CD14-positive monocyte (primary cell): ENCODE results near the gene ADTRP. TPM values are rescaled to one million over a fixed set of nuclear protein-coding genes. Genes with fewer than 3 reads are reported as not detected.

Experiments used
- DNase-seq, 3 donors: peaks; one replicate each; pipeline ENCODE4 v3.0.0-alpha.2; 2011 to 2022
- H2AFZ ChIP-seq: 2 replicates; pipeline ENCODE4 v1.6.0; 2012; ENCODE audit warnings: mild to moderate bottlenecking, low read depth, low read length, inconsistent platforms; ENCODE audit not compliant: insufficient read depth, poor library complexity, severe bottlenecking
- H3K27ac ChIP-seq, 2 donors: 1 replicate in 1 of 2; 2 replicates in 1 of 2; pipeline ENCODE4 v1.5.1; 2012 to 2013; ENCODE audit warnings: low read length in 2 of 2, control low read depth in 1 of 2, inconsistent platforms in 1 of 2, low read depth in 1 of 2, mild to moderate bottlenecking in 1 of 2
- H3K27me3 ChIP-seq, 2 donors: one replicate each; pipeline versions ENCODE4 v1.6.0 to v1.6.1; 2011 to 2013; ENCODE audit warnings: low read length in 2 of 2; ENCODE audit not compliant: control insufficient read depth in 2 of 2, insufficient read depth in 2 of 2
- H3K36me3 ChIP-seq, 2 donors: replicated peaks in 1 of 2; 1 replicate in 1 of 2; 2 replicates in 1 of 2; pipeline versions ENCODE4 v1.5.1 to v1.6.1; 2012 to 2013; ENCODE audit warnings: low read length in 2 of 2, control low read depth in 1 of 2, inconsistent platforms in 1 of 2, mild to moderate bottlenecking in 1 of 2; ENCODE audit not compliant: insufficient read depth in 2 of 2, control insufficient read depth in 1 of 2
- H3K4me1 ChIP-seq, 2 donors: 1 replicate in 1 of 2; 2 replicates in 1 of 2; pipeline versions ENCODE4 v1.5.1 to v1.6.1; 2012 to 2013; ENCODE audit warnings: low read length in 2 of 2, control low read depth in 1 of 2, inconsistent platforms in 1 of 2, mild to moderate bottlenecking in 1 of 2, moderate library complexity in 1 of 2; ENCODE audit not compliant: insufficient read depth in 2 of 2, control insufficient read depth in 1 of 2
- H3K4me2 ChIP-seq: replicated peaks from 2 replicates; pipeline ENCODE3; 2012; ENCODE audit warnings: low read length, moderate library complexity, mild to moderate bottlenecking; ENCODE audit not compliant: poor library complexity, severe bottlenecking; ENCODE audit errors: extremely low read depth
- H3K4me3 ChIP-seq, 3 experiments: fragments of 200-600 bp in 1 of 3; sonication (generic) in 1 of 3; replicated peaks in 1 of 3; 1 replicate in 2 of 3; 2 replicates in 1 of 3; pipeline ENCODE4 v1.5.1; 2011 to 2013; ENCODE audit warnings: low read length in 3 of 3, mild to moderate bottlenecking in 3 of 3, control low read depth in 2 of 3, low read depth in 2 of 3, inconsistent platforms in 1 of 3, moderate library complexity in 1 of 3
- H3K79me2 ChIP-seq: 2 replicates; pipeline ENCODE4 v1.6.0; 2012; ENCODE audit warnings: mild to moderate bottlenecking, control low read depth, inconsistent platforms, low read length, moderate library complexity; ENCODE audit not compliant: insufficient read depth
- H3K9ac ChIP-seq: 2 replicates; pipeline ENCODE4 v1.6.0; 2017; ENCODE audit warnings: low read length, mild to moderate bottlenecking; ENCODE audit not compliant: insufficient read depth, poor library complexity, severe bottlenecking
- H3K9me3 ChIP-seq, 2 donors: replicated peaks in 1 of 2; 1 replicate in 1 of 2; 2 replicates in 1 of 2; pipeline versions ENCODE4 v1.5.1 to v1.6.1; 2012 to 2013; ENCODE audit warnings: low read length in 2 of 2, control low read depth in 1 of 2; ENCODE audit not compliant: control insufficient read depth in 1 of 2, insufficient read depth in 1 of 2
- H4K20me1 ChIP-seq: 2 replicates; pipeline ENCODE4 v1.6.0; 2012; ENCODE audit warnings: mild to moderate bottlenecking, low read length, control low read depth, moderate library complexity; ENCODE audit not compliant: insufficient read depth
- H3K27ac Mint-ChIP-seq, 7 donors: one replicate each; pipeline ENCODE4 v1.8.0; 2020; ENCODE audit warnings: mild to moderate bottlenecking in 7 of 7, mixed read lengths in 7 of 7, moderate library complexity in 6 of 7, inconsistent platforms in 2 of 7
- H3K27me3 Mint-ChIP-seq, 3 donors: one replicate each; pipeline ENCODE4 v1.8.0; 2021 to 2022; ENCODE audit warnings: low read depth in 3 of 3, mild to moderate bottlenecking in 3 of 3, mixed read lengths in 3 of 3, moderate library complexity in 3 of 3, inconsistent platforms in 1 of 3
- H3K36me3 Mint-ChIP-seq, 2 donors: one replicate each; pipeline ENCODE4 v1.8.0; 2020; ENCODE audit warnings: mixed read lengths in 2 of 2, inconsistent platforms in 1 of 2, mild to moderate bottlenecking in 1 of 2
- H3K4me1 Mint-ChIP-seq: one replicate; pipeline ENCODE4 v1.8.0; 2020; ENCODE audit warnings: mild to moderate bottlenecking, mixed read lengths
- H3K4me3 Mint-ChIP-seq, 2 donors: one replicate each; pipeline ENCODE4 v1.8.0; 2020; ENCODE audit warnings: mild to moderate bottlenecking in 2 of 2, mixed read lengths in 2 of 2, moderate library complexity in 1 of 2
- H3K9me3 Mint-ChIP-seq, 7 donors: one replicate each; pipeline ENCODE4 v1.8.0; 2020 to 2022; ENCODE audit warnings: mixed read lengths in 7 of 7, mild to moderate bottlenecking in 6 of 7, moderate library complexity in 6 of 7, inconsistent platforms in 2 of 7
- CTCF ChIP-seq: fragments of 200-600 bp; IDR thresholded peaks from one replicate; pipeline ENCODE4 v1.8.0; 2022; ENCODE audit warnings: antibody characterized with exemption, mild to moderate bottlenecking
- WGBS: methylation state at CpG from one replicate; pipeline ENCODE4 v1.1.5; 2013; ENCODE audit warnings: missing lambda C conversion rate; ENCODE audit not compliant: insufficient coverage; 5-methylcytosine and 5-hydroxymethylcytosine counted together
- intact Hi-C, 2 donors: fragments of 100-400 bp; cut with micrococcal nuclease; formaldehyde crosslinking; loops; one replicate each; pipeline versions ENCODE4 v1.15.0 to v1.15.1; 2023
- polyA plus RNA-seq, 3 donors: library from polyadenylated mRNA; depleted of rRNA in 1 of 3; unstranded in 2 of 3; stranded (reverse) in 1 of 3; fragments of 300-500 nt in 2 of 3; fragments of >200 nt in 1 of 3; fragmentation: Illumina TruSeq in 2 of 3; gene quantifications; 1 replicate in 2 of 3; 2 replicates in 1 of 3; pipeline ENCODE4 v1.2.3, GENCODE V29; 2012 to 2021

Gene ADTRP
- polyA plus RNA-seq, 3 donors, result 0.04 to 0.20 TPM; not detected in 1

DNA sequence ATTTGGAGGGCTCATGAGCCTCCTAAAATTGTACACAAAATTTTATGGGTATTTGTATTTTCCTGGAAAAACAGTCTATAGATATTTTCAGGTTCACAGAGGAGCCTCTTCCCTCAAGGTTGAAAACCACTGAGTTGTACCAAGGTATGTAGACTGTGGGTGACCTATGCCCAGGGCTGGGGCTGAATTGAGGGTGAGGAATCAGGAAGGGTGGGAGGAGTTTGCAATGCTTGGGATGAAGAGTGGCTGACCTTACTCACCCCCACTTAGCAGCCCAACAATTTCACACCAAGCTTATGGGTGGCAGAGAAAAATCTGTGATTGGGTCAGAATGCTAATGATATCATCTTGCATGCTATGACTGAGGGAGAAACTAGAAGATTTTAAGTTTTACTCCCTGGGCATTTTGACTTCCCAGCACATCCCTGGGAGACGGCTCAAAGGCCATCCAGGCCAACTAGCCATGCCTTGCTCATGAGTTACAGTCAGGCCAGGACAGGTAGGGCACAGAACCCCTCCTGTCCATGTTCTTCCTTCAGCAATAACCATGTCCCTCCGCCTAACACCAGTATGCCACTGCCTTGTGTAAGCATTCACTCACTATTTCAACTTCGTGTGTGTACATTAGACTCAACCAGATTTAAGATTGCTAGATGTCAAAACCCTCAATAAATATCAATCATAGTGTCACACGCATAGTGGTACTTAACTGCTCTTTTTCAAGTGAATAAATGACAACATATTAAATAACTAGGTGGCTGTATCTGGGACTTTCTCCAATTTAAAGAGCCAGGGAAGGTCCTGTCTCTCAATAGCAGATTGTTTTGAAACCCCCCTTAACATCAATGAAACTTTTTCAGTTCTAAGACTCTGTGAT lies 16.6 kb downstream of the ADTRP start:
- Mint-ChIP-seq H3K27ac (peak overlapping the region in 2 of 7 donors; percentile 25 to 28), H3K9me3 (peaks cover 5 to 11% (median 8%) of the 10 kb centered on the region in 7 donors)

More for the DNA sequence above, 16.6 kb downstream of the ADTRP start:
- intact Hi-C loops, result loop anchor here in 1 of 2 donors (10.0 kb wide), 1 partner anchor 47 kb away; no protein-coding TSS in a partner anchor
- Histone ChIP-seq H3K9ac (no peak overlapping the region), H3K9me3 (peaks cover 8 to 10% of the 10 kb centered on the region in 2 donors), H3K4me1 (peaks cover 0 to 4% of the 10 kb centered on the region in 2 donors), H3K79me2 (no peaks in the 10 kb centered on the region), H3K4me2 (no peak overlapping the region), H2AFZ (no peak overlapping the region), H3K27me3 (no peaks in the 10 kb centered on the region), H3K27ac (no peak overlapping the region), H4K20me1 (no peaks in the 10 kb centered on the region), H3K36me3 (no peaks in the 10 kb centered on the region), H3K4me3 (no peak overlapping the region)
- no peak for TF ChIP-seq CTCF
- H3K36me3 Mint-ChIP-seq, result peaks cover 3 to 6% of the 10 kb centered on the region in 2 donors
- no peak for DNase-seq
- peaks cover 0 to 4% (median 4%) of the 10 kb centered on the region in 3 donors for H3K27me3 Mint-ChIP-seq
- H3K4me3 Mint-ChIP-seq, result no peak overlapping the region
- 86% methylated on average over 3 of the region's 4 CpGs for WGBS
- H3K4me1 Mint-ChIP-seq, result peaks cover 8% of the 10 kb centered on the region
